Transverse colon (tissue), 4 donors: ENCODE measurements around the gene CCDC154. TPM values are rescaled to one million over a fixed set of nuclear protein-coding genes. Genes with fewer than 3 reads are reported as not detected.

Experiments used
- DNase-seq: peaks from one replicate; pipeline ENCODE4 v3.0.0-alpha.2; 2019
- H3K27ac ChIP-seq, 4 donors: fragments of 200-600 bp; sonication (generic); 2 replicates each; pipeline ENCODE4 v1.5.1; 2016 to 2018; ENCODE audit warnings: inconsistent platforms in 4 of 4
- H3K27me3 ChIP-seq: fragments of 200-600 bp; sonication (generic); 2 replicates; pipeline ENCODE4 v1.5.1; 2017; ENCODE audit warnings: inconsistent platforms
- H3K36me3 ChIP-seq, 4 donors: fragments of 200-600 bp; sonication (generic); 2 replicates each; pipeline ENCODE4 v1.5.1; 2017 to 2019; ENCODE audit warnings: inconsistent platforms in 4 of 4
- H3K4me1 ChIP-seq, 4 donors: fragments of 200-600 bp; sonication (generic); 2 replicates each; pipeline ENCODE4 v1.5.1; 2017 to 2020; ENCODE audit warnings: inconsistent platforms in 4 of 4
- H3K4me3 ChIP-seq, 4 donors: fragments of 200-600 bp; sonication (generic); 1 replicate in 1 of 4; 2 replicates in 3 of 4; pipeline versions ENCODE4 v1.5.1 to v1.6.1; 2017 to 2019; ENCODE audit warnings: inconsistent platforms in 4 of 4
- H3K9me3 ChIP-seq, 2 donors: fragments of 200-600 bp; sonication (generic); 2 replicates each; pipeline ENCODE4 v1.5.1; 2017 to 2019; ENCODE audit warnings: inconsistent platforms in 2 of 2
- EP300 ChIP-seq: sonication (generic); formaldehyde crosslinking; IDR thresholded peaks from one replicate; pipeline ENCODE4 v1.6.1; 2017; ENCODE audit warnings: antibody characterized with exemption, low read depth
- POLR2A ChIP-seq: fragments of 450-650 bp; IDR thresholded peaks from one replicate; pipeline ENCODE4 v1.6.1; 2016; ENCODE audit warnings: antibody characterized with exemption, mild to moderate bottlenecking, moderate library complexity
- POLR2AphosphoS5 ChIP-seq, 3 donors: sonication (generic); formaldehyde crosslinking; IDR thresholded peaks; one replicate each; pipeline ENCODE4 v1.6.1; 2016; ENCODE audit warnings: antibody characterized with exemption in 3 of 3
- WGBS, 2 donors: methylation state at CpG; one replicate each; pipeline ENCODE4 v1.1.5; 2018; ENCODE audit warnings: low coverage in 1 of 2; 5-methylcytosine and 5-hydroxymethylcytosine counted together
- in situ Hi-C, 4 donors: fragments of 200-750 bp; cut with MboI; loops; one replicate each; pipeline versions ENCODE4 v1.15.0 to v1.15.1; 2017; ENCODE audit warnings: low sequenced_read_pairs in 3 of 4, low pct_ligation_motif_present in 1 of 4, low pct_unique_long_range_greater_than_20kb in 1 of 4
- intact Hi-C: fragments of 100-400 bp; cut with DNase I; formaldehyde crosslinking; loops from one replicate; pipeline ENCODE4 v1.15.1; 2023; ENCODE audit warnings: low total_unique reads
- total RNA-seq, 4 donors: library from RNA; depleted of rRNA; stranded (reverse); fragments of >200 nt; gene quantifications; one replicate each; pipeline ENCODE4 v1.1.0, GENCODE V29; 2016
- TF ChIP-seq, protein P1 (sequence below), 5 experiments: fragments of 200-600 bp in 3 of 5; fragments of 450-650 bp in 2 of 5; sonication (generic) in 3 of 5; IDR thresholded peaks; 1 replicate in 2 of 5; 2 replicates in 3 of 5; pipeline ENCODE4 v1.5.1; 2016 to 2017; ENCODE audit warnings: antibody characterized with exemption in 5 of 5, inconsistent platforms in 3 of 5, mild to moderate bottlenecking in 2 of 5, moderate library complexity in 1 of 5

Gene CCDC154, protein sequence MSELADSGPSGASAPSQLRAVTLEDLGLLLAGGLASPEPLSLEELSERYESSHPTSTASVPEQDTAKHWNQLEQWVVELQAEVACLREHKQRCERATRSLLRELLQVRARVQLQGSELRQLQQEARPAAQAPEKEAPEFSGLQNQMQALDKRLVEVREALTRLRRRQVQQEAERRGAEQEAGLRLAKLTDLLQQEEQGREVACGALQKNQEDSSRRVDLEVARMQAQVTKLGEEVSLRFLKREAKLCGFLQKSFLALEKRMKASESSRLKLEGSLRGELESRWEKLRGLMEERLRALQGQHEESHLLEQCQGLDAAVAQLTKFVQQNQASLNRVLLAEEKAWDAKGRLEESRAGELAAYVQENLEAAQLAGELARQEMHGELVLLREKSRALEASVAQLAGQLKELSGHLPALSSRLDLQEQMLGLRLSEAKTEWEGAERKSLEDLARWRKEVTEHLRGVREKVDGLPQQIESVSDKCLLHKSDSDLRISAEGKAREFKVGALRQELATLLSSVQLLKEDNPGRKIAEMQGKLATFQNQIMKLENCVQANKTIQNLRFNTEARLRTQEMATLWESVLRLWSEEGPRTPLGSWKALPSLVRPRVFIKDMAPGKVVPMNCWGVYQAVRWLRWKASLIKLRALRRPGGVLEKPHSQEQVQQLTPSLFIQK
- under 1 TPM in 2 of 4 donors, not detected in 2; 0.16 to 0.41 TPM for total RNA-seq

DNA sequence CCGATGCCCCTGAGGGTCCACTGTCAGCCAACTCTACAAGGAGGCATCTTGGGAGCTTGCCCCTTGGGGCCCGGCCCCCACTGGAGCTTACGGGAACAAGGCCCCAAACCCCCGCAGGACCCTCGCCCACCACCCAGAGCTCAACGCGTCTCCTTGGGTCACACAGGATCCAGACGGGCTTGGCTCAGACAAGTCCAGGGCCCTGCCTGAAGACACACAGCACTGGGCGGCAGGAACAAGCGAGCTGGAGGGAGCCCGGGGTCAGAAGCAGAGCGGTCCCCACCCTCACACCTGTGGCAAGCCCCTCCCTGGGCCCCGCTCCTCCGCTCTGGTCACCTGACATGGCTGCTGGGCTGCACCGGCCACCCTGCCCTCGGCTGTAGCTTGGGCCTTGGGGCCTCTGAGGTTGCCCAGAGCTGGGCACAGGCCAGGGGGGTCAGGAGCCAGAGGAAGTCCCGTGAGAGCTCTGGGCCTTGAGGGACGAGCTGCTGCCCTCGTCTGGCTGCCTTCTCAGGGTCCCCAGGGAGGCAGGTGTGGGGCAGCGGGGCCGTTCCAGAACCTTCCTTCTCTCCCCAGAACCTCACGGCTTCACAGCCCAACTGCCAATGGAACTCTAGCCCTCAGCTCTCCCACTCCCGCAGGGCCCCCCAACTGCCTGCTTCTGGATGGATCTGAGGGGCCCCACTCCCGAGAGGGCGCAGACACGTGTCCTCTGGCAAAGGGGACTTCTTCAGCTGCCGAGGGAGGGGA lies at the start of gene CCDC154:
Gene CCDC154, minus strand, starts transcription at position 577 of the 750 bp plus-strand sequence. Its CDS starts 234 bp downstream, at position 343.
- intact Hi-C loops = no loop called here
- H3K27ac ChIP-seq = no peak within 1 kb of the TSS
- no peak within 1 kb of the TSS for H3K4me3 ChIP-seq
- DNase-seq = no peak
- TF ChIP-seq, protein P1, sequence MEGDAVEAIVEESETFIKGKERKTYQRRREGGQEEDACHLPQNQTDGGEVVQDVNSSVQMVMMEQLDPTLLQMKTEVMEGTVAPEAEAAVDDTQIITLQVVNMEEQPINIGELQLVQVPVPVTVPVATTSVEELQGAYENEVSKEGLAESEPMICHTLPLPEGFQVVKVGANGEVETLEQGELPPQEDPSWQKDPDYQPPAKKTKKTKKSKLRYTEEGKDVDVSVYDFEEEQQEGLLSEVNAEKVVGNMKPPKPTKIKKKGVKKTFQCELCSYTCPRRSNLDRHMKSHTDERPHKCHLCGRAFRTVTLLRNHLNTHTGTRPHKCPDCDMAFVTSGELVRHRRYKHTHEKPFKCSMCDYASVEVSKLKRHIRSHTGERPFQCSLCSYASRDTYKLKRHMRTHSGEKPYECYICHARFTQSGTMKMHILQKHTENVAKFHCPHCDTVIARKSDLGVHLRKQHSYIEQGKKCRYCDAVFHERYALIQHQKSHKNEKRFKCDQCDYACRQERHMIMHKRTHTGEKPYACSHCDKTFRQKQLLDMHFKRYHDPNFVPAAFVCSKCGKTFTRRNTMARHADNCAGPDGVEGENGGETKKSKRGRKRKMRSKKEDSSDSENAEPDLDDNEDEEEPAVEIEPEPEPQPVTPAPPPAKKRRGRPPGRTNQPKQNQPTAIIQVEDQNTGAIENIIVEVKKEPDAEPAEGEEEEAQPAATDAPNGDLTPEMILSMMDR (IDR thresholded peaks at IDR 0.05) = no peak
- TF ChIP-seq POLR2A (no peak), POLR2AphosphoS5 (IDR thresholded peaks at IDR 0.05) (no peak), EP300 (no peak)
- in situ Hi-C loops = no loop called here
- 79% methylated on average over 26 of the region's 27 CpGs; no CpG with 5 or more reads in 1 of the 2 donors for WGBS, 2 donors
- no peaks in the 10 kb centered on the region for H3K27me3 ChIP-seq
- no peaks in the 10 kb centered on the region for H3K9me3 ChIP-seq
- H3K36me3 ChIP-seq = peaks cover 0 to 11% (median 3%) of the 10 kb centered on the region in 4 donors
- H3K4me1 ChIP-seq = no peaks in the 10 kb centered on the region

DNA sequence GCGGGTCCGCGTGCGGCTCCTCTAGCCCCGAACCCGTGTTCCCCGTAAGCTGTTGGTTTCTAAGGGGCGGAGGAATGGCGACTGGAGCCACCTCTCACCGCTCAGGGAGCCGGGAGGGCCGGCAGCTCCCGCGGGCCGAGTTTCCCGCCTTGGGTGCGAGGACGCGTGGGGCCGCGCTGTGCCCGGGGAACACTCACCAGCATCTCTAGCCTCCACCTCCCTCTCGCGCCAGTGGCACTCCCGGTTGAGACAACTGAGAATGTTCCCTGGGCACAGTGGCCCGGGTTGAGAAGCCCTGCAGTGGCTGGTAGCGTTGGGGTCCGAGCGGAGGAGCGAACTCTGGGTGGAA lies 49.4 kb upstream of the CCDC154 start:
- peak overlapping the region; percentile 64 to 84 (median 76) for H3K4me3 ChIP-seq
- H3K27me3 ChIP-seq = no peaks in the 10 kb centered on the region
- no peaks in the 10 kb centered on the region for H3K36me3 ChIP-seq
- TF ChIP-seq POLR2AphosphoS5 (IDR thresholded peaks at IDR 0.05) (no peak), EP300 (no peak), POLR2A (no peak)
- TF ChIP-seq, protein P1 (IDR thresholded peaks at IDR 0.05) = no peak
- intact Hi-C loops = no loop called here
- peaks cover 5 to 21% (median 19%) of the 10 kb centered on the region in 4 donors for H3K4me1 ChIP-seq
- H3K27ac ChIP-seq = peak overlapping the region; percentile 85 to 92 (median 88)
- 2% methylated on average over 14 of the region's 30 CpGs; no CpG with 5 or more reads in 1 of the 2 donors for WGBS, 2 donors
- no peak for DNase-seq
- H3K9me3 ChIP-seq = no peaks in the 10 kb centered on the region
- in situ Hi-C loops = no loop called here

DNA sequence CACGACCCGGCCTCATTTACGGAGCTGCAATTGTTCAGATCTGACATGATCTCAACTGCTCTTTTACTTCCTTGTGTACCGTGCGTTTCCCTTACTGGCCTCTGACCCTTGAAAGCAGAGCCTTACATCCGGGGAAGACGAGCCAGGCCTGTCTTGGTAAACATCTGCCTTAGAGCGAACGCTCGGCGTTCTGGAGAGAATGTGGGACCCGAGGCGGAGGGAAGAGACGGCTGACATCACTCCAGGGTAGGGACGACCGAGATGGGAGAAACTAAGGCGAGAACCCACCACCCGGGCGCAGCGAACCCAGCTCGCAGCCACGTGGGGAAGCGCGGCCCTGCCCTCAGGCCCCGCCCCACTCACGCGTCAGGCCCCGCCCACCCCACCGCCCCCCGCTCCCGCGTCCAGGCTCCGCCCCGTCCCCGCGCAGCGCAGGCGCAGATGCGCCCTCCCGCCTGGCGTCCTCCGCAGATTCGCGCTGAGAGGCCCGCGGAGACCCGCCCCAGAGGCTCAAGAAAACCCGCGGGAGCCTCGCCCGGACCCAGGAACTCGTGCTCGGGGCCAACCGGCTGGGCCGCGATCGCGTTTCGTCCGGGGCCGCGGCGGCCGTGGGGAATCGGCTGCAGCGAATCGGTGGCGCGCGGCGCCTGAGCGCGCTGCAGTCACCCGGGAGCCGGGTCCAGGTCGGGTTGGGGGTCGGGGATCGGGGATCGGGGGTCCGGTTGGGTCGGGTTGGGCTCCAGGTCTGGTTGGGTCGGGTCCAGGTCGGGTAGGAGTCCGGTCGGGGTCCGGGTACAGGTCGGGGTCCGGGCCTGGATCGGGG lies 48.8 kb upstream of the CCDC154 start, which contains the start of gene TELO2:
Gene TELO2, plus strand, starts transcription at position 438 of the 823 bp plus-strand sequence. CDS start 922 bp downstream, outside the sequence.
- Histone ChIP-seq H3K27me3 (no peaks in the 10 kb centered on the region), H3K4me3 (peak within 1 kb of the TSS; percentile 64 to 84 (median 76)), H3K9me3 (no peaks in the 10 kb centered on the region), H3K36me3 (no peaks in the 10 kb centered on the region), H3K27ac (peak within 1 kb of the TSS; percentile 85 to 92 (median 88)), H3K4me1 (peaks cover 5 to 21% (median 19%) of the 10 kb centered on the region in 4 donors)
- peak; percentile 86 for DNase-seq
- 3% methylated on average over 34 of the region's 89 CpGs; no CpG with 5 or more reads in 1 of the 2 donors for WGBS, 2 donors
- TF ChIP-seq POLR2A (peak; percentile 36), POLR2AphosphoS5 (IDR thresholded peaks at IDR 0.05) (peak in 2 of 3 donors; percentile 11 to 29), EP300 (no peak)
- TF ChIP-seq, protein P1 (IDR thresholded peaks at IDR 0.05) = peak in 2 of 5 experiments; percentile 8 to 33
- intact Hi-C loops = no loop called here
- in situ Hi-C loops = no loop called here
